ENCODE data around the gene FAM107B. TPM values are rescaled to one million over a fixed set of nuclear protein-coding genes. Genes with fewer than 3 reads are reported as not detected.

Gene FAM107B
- total RNA-seq, 1 experiment from 2014 or later = 24.5 TPM

GRCh38 chr10:14798636-14799035 lies 23.9 kb upstream of the FAM107B start:
- no peak overlapping the region for H3K9ac ChIP-seq (ENCODE audit: extremely low read depth, insufficient read length, low read length)
- H2BK5ac ChIP-seq (ENCODE audit: insufficient read length, low read length) = no peak overlapping the region
- H3K18ac ChIP-seq (ENCODE audit: insufficient read length, low read depth, low read length) = no peak overlapping the region
- no peak overlapping the region for H2BK12ac ChIP-seq (ENCODE audit: insufficient read length, low read depth, low read length)
- no peaks in the 10 kb centered on the region for H3K9me3 Mint-ChIP-seq
- H2BK15ac ChIP-seq (ENCODE audit: low read depth, low read length) = no peak overlapping the region
- no peak overlapping the region for H4K8ac ChIP-seq (replicated peaks; ENCODE audit: insufficient read length, low read depth, low read length)
- H3K23ac ChIP-seq (ENCODE audit: insufficient read length, low read depth, low read length) = no peak overlapping the region
- TF ChIP-seq CTCF (conservative IDR thresholded peaks at IDR 0.05) = no peak
- H3K27me3 ChIP-seq (ENCODE audit: insufficient read depth, low read length) = no peaks in the 10 kb centered on the region
- no peak overlapping the region for H3K4me2 ChIP-seq (ENCODE audit: insufficient read depth, insufficient read length, low read length)
- no peak overlapping the region for H2BK120ac ChIP-seq (ENCODE audit: low read depth, low read length, poor library complexity, severe bottlenecking)
- H3K4ac ChIP-seq (ENCODE audit: low read depth, low read length) = no peak overlapping the region
- no peak overlapping the region for H3K14ac ChIP-seq (ENCODE audit: insufficient read depth, low read length)
- WGBS (ENCODE audit: extremely low coverage, insufficient read length, low lambda C conversion rate) = no CpG with 5 or more reads among the region's 5 CpGs
- H3K27ac ChIP-seq (ENCODE audit: insufficient read length, low read depth, low read length) = no peak overlapping the region
- no peaks in the 10 kb centered on the region; the same call in 1 of the 2 replicates for H3K27me3 Mint-ChIP-seq (ENCODE audit: low read depth)
- no peak overlapping the region for H3K4me3 Mint-ChIP-seq
- no peak overlapping the region for H4K91ac ChIP-seq (ENCODE audit: insufficient read length, low read depth, low read length)
- no peaks in the 10 kb centered on the region for H3K79me1 ChIP-seq (ENCODE audit: insufficient read depth, low read depth, low read length, poor library complexity, severe bottlenecking)
- H4K20me1 ChIP-seq (ENCODE audit: control insufficient read depth, insufficient read depth, insufficient read length) = no peaks in the 10 kb centered on the region
- no peaks in the 10 kb centered on the region for H3K79me2 ChIP-seq (ENCODE audit: insufficient read depth, low read length)
- H3K56ac ChIP-seq (ENCODE audit: insufficient read length, low read depth, low read length) = no peak overlapping the region
- no peak overlapping the region for H2AFZ ChIP-seq (ENCODE audit: low read length)
- H3K4me1 ChIP-seq (ENCODE audit: insufficient read depth, low read length) = no peaks in the 10 kb centered on the region
- DNase-seq = no peak
- H3T11ph ChIP-seq (ENCODE audit: low read length) = no peak overlapping the region
- no peaks in the 10 kb centered on the region; a peak in 1 of 4 replicates for H3K4me1 Mint-ChIP-seq
- H2BK20ac ChIP-seq (ENCODE audit: low read depth, low read length, poor library complexity, severe bottlenecking) = no peak overlapping the region
- no peaks in the 10 kb centered on the region for H3K36me3 Mint-ChIP-seq (ENCODE audit: insufficient read depth in 1 of 3, low read depth in 3 of 3)
- no peak overlapping the region for H4K5ac ChIP-seq (ENCODE audit: insufficient read length, low read depth, low read length)
- H3K9me3 ChIP-seq (ENCODE audit: control insufficient read depth, low read depth, low read length) = no peaks in the 10 kb centered on the region
- H2AK5ac ChIP-seq (ENCODE audit: insufficient read length, low read length) = no peak overlapping the region
- no peak overlapping the region for H3K27ac Mint-ChIP-seq
- H3K23me2 ChIP-seq (ENCODE audit: insufficient read length, low read depth, low read length, poor library complexity, severe bottlenecking) = no peaks in the 10 kb centered on the region

All from H9 (cell line).